Activated naive CD8-positive, alpha-beta T cell treated with anti-CD3 and anti-CD28 coated beads, Interleukin-2, amount 50 U/mL, for 24 hours (primary cell): ENCODE results near the gene BCL6.

ENCODE experiments used
- ATAC-seq: fragments of 150-1000 bp; cut with Tn5 transposase; one replicate; pipeline ENCODE4 v1.10.0; 2021
- DNase-seq: peaks from one replicate; pipeline ENCODE4 v3.0.0; 2021
- H3K27ac Mint-ChIP-seq: one replicate; pipeline ENCODE4 v1.8.0; 2021; ENCODE audit warnings: mild to moderate bottlenecking, mixed read lengths
- H3K27me3 Mint-ChIP-seq: one replicate; pipeline ENCODE4 v1.8.0; 2021; ENCODE audit warnings: mixed read lengths
- H3K36me3 Mint-ChIP-seq: one replicate; pipeline ENCODE4 v1.8.0; 2021; ENCODE audit warnings: low read depth, mixed read lengths
- H3K4me1 Mint-ChIP-seq: one replicate; pipeline ENCODE4 v1.8.0; 2021; ENCODE audit warnings: mixed read lengths
- H3K4me3 Mint-ChIP-seq: one replicate; pipeline ENCODE4 v1.8.0; 2021; ENCODE audit warnings: mild to moderate bottlenecking, moderate library complexity, mixed read lengths
- H3K9me3 Mint-ChIP-seq: one replicate; pipeline ENCODE4 v1.8.0; 2021; ENCODE audit warnings: mixed read lengths

BCL6 gene

GRCh38 chr3:187745201-187746058 is at the start of gene BCL6:
Gene BCL6 (minus strand): TSS chr3:187745468. CDS start chr3:187733693, 11,775 bp downstream.
- Mint-ChIP-seq H3K27ac (peak within 1 kb of the TSS; percentile 100), H3K36me3 (peaks cover 5% of the 10 kb centered on the region), H3K9me3 (no peaks in the 10 kb centered on the region), H3K4me1 (peaks cover 80% of the 10 kb centered on the region), H3K4me3 (peak within 1 kb of the TSS; percentile 95), H3K27me3 (no peaks in the 10 kb centered on the region)
- peak; percentile 35 for ATAC-seq
- peak; percentile 87 for DNase-seq

GRCh38 chr3:187794731-187795130 is 49.5 kb upstream of the BCL6 start:
- H3K9me3 Mint-ChIP-seq = no peaks in the 10 kb centered on the region
- ATAC-seq (no peak), DNase-seq (no peak)
- no peak overlapping the region for H3K4me3 Mint-ChIP-seq
- no peak overlapping the region for H3K27ac Mint-ChIP-seq
- H3K4me1 Mint-ChIP-seq = peaks cover 27% of the 10 kb centered on the region
- no peaks in the 10 kb centered on the region for H3K36me3 Mint-ChIP-seq
- peaks cover 1% of the 10 kb centered on the region for H3K27me3 Mint-ChIP-seq

GRCh38 chr3:187793618-187794017 is 48.4 kb upstream of the BCL6 start:
- ATAC-seq = no peak
- no peak overlapping the region for H3K27ac Mint-ChIP-seq
- H3K36me3 Mint-ChIP-seq = no peaks in the 10 kb centered on the region
- H3K9me3 Mint-ChIP-seq = no peaks in the 10 kb centered on the region
- H3K4me1 Mint-ChIP-seq = peaks cover 25% of the 10 kb centered on the region
- H3K4me3 Mint-ChIP-seq = no peak overlapping the region
- DNase-seq = no peak
- H3K27me3 Mint-ChIP-seq = peaks cover 1% of the 10 kb centered on the region

- ATAC-seq = no peak
Measured at GRCh38 chr3:187792521-187792920, 47.3 kb upstream of the BCL6 start.

GRCh38 chr3:187789872-187790271 is 44.6 kb upstream of the BCL6 start:
- DNase-seq (no peak), ATAC-seq (no peak)
- no peak overlapping the region for H3K4me3 Mint-ChIP-seq
- H3K27ac Mint-ChIP-seq = peak overlapping the region; percentile 6
- H3K36me3 Mint-ChIP-seq = no peaks in the 10 kb centered on the region
- H3K27me3 Mint-ChIP-seq = peaks cover 1% of the 10 kb centered on the region
- peaks cover 17% of the 10 kb centered on the region for H3K4me1 Mint-ChIP-seq
- H3K9me3 Mint-ChIP-seq = no peaks in the 10 kb centered on the region

More at GRCh38 chr3:187792521-187792920, 47.3 kb upstream of the BCL6 start:
- no peak for DNase-seq
- no peak overlapping the region for H3K27ac Mint-ChIP-seq
- peaks cover 17% of the 10 kb centered on the region for H3K4me1 Mint-ChIP-seq
- no peaks in the 10 kb centered on the region for H3K9me3 Mint-ChIP-seq
- peaks cover 1% of the 10 kb centered on the region for H3K27me3 Mint-ChIP-seq
- no peak overlapping the region for H3K4me3 Mint-ChIP-seq
- no peaks in the 10 kb centered on the region for H3K36me3 Mint-ChIP-seq

- Mint-ChIP-seq H3K9me3 (no peaks in the 10 kb centered on the region), H3K4me1 (peaks cover 17% of the 10 kb centered on the region), H3K4me3 (no peak overlapping the region), H3K27me3 (peaks cover 1% of the 10 kb centered on the region), H3K36me3 (no peaks in the 10 kb centered on the region), H3K27ac (peak overlapping the region; percentile 7)
- ATAC-seq = peak; percentile 59
- no peak for DNase-seq
Measured at GRCh38 chr3:187788984-187789857, 44.0 kb upstream of the BCL6 start.

- Mint-ChIP-seq H3K9me3 (peaks cover 4% of the 10 kb centered on the region), H3K27ac (peak overlapping the region; percentile 35), H3K36me3 (no peaks in the 10 kb centered on the region), H3K4me3 (no peak overlapping the region), H3K27me3 (no peaks in the 10 kb centered on the region), H3K4me1 (peaks cover 20% of the 10 kb centered on the region)
- no peak for DNase-seq
- peak; percentile 52 for ATAC-seq
Measured at GRCh38 chr3:187783098-187783497, 37.8 kb upstream of the BCL6 start.

- H3K4me3 Mint-ChIP-seq = no peak overlapping the region
- H3K4me1 Mint-ChIP-seq = peaks cover 31% of the 10 kb centered on the region
- DNase-seq = no peak
- H3K27me3 Mint-ChIP-seq = no peaks in the 10 kb centered on the region
- H3K27ac Mint-ChIP-seq = no peak overlapping the region
- peaks cover 4% of the 10 kb centered on the region for H3K9me3 Mint-ChIP-seq
- no peaks in the 10 kb centered on the region for H3K36me3 Mint-ChIP-seq
- ATAC-seq = no peak
Measured at GRCh38 chr3:187782006-187782405, 36.7 kb upstream of the BCL6 start.

- Mint-ChIP-seq H3K4me3 (no peak overlapping the region), H3K27me3 (no peaks in the 10 kb centered on the region), H3K27ac (no peak overlapping the region), H3K4me1 (peaks cover 36% of the 10 kb centered on the region), H3K36me3 (no peaks in the 10 kb centered on the region), H3K9me3 (peaks cover 4% of the 10 kb centered on the region)
- no peak for ATAC-seq
- DNase-seq = no peak
Measured at GRCh38 chr3:187781001-187781400, 35.7 kb upstream of the BCL6 start.

- no peaks in the 10 kb centered on the region for H3K27me3 Mint-ChIP-seq
- peak overlapping the region; percentile 65 for H3K27ac Mint-ChIP-seq
- H3K36me3 Mint-ChIP-seq = no peaks in the 10 kb centered on the region
- peaks cover 4% of the 10 kb centered on the region for H3K9me3 Mint-ChIP-seq
- no peak for ATAC-seq
- H3K4me1 Mint-ChIP-seq = peaks cover 36% of the 10 kb centered on the region
- DNase-seq = no peak
- H3K4me3 Mint-ChIP-seq = no peak overlapping the region
Measured at GRCh38 chr3:187778726-187779125, 33.5 kb upstream of the BCL6 start.

- no peaks in the 10 kb centered on the region for H3K36me3 Mint-ChIP-seq
- DNase-seq = peak; percentile 36
- peak overlapping the region; percentile 96 for H3K27ac Mint-ChIP-seq
- no peaks in the 10 kb centered on the region for H3K27me3 Mint-ChIP-seq
- H3K9me3 Mint-ChIP-seq = peaks cover 4% of the 10 kb centered on the region
- peaks cover 31% of the 10 kb centered on the region for H3K4me1 Mint-ChIP-seq
- peak; percentile 96 for ATAC-seq
- H3K4me3 Mint-ChIP-seq = peak overlapping the region; percentile 58
Measured at GRCh38 chr3:187777331-187777941, 32.2 kb upstream of the BCL6 start.

GRCh38 chr3:187775549-187775948 is 30.3 kb upstream of the BCL6 start:
- no peak overlapping the region for H3K4me3 Mint-ChIP-seq
- H3K9me3 Mint-ChIP-seq = peaks cover 4% of the 10 kb centered on the region
- ATAC-seq (no peak), DNase-seq (no peak)
- no peak overlapping the region for H3K27ac Mint-ChIP-seq
- H3K4me1 Mint-ChIP-seq = peaks cover 34% of the 10 kb centered on the region
- no peaks in the 10 kb centered on the region for H3K36me3 Mint-ChIP-seq
- H3K27me3 Mint-ChIP-seq = no peaks in the 10 kb centered on the region

GRCh38 chr3:187774185-187774789 is 29.0 kb upstream of the BCL6 start:
- DNase-seq (no peak), ATAC-seq (no peak)
- Mint-ChIP-seq H3K4me1 (peaks cover 43% of the 10 kb centered on the region), H3K27ac (no peak overlapping the region), H3K36me3 (no peaks in the 10 kb centered on the region), H3K9me3 (peaks cover 4% of the 10 kb centered on the region), H3K27me3 (no peaks in the 10 kb centered on the region), H3K4me3 (no peak overlapping the region)
